ENCODE data around the gene CIC.

Gene CIC

DNA sequence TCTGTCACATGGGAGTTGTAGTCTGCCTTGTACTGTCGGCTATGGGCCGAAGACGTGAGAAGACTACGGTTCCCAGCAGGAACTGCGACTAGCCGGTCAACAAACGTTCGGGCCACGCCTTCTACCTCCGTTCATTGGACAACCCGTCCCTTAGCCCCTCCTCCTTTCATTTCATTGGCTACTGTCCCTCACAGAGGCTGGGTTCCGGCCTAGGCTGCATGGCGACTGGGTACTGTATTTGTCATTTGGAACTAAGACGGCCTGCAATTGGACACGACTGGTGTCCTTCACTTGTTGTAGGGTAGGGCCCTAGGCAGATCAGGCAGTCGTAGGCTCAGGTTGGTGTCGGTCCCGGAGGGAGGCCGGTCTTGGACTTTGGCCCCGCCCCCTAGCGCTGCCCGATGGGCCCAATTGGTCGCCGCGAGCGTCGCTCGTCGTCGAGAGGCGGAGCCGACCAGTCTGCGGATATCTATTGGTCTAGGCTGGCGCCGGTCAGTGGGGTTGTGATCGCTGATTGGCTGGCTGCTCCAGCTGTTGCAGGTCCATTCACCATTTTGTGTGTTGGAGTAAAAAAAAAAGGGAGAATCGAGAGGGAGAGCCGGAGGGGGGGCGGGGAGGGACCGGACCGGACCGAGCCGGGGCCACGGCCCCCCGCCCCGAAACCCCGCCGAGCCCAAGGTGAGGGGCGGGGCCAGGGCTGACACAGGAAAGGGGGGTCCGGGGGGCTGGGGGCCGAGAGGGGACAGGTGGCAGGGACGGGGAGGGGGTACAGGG, at the start of gene CIC:
TSS of gene CIC (plus strand) at position 549 of the 774 bp plus-strand sequence. CDS start 2,532 bp downstream, outside the sequence.
- H3K4me3 ChIP-seq (ENCODE audit: low read depth, low read length) = peak within 1 kb of the TSS; percentile 99
- TF ChIP-seq, protein P1, sequence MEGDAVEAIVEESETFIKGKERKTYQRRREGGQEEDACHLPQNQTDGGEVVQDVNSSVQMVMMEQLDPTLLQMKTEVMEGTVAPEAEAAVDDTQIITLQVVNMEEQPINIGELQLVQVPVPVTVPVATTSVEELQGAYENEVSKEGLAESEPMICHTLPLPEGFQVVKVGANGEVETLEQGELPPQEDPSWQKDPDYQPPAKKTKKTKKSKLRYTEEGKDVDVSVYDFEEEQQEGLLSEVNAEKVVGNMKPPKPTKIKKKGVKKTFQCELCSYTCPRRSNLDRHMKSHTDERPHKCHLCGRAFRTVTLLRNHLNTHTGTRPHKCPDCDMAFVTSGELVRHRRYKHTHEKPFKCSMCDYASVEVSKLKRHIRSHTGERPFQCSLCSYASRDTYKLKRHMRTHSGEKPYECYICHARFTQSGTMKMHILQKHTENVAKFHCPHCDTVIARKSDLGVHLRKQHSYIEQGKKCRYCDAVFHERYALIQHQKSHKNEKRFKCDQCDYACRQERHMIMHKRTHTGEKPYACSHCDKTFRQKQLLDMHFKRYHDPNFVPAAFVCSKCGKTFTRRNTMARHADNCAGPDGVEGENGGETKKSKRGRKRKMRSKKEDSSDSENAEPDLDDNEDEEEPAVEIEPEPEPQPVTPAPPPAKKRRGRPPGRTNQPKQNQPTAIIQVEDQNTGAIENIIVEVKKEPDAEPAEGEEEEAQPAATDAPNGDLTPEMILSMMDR (IDR thresholded peaks at IDR 0.05; ENCODE audit: borderline replicate concordance, insufficient read depth, low read depth, low read length) = no peak

DNA sequence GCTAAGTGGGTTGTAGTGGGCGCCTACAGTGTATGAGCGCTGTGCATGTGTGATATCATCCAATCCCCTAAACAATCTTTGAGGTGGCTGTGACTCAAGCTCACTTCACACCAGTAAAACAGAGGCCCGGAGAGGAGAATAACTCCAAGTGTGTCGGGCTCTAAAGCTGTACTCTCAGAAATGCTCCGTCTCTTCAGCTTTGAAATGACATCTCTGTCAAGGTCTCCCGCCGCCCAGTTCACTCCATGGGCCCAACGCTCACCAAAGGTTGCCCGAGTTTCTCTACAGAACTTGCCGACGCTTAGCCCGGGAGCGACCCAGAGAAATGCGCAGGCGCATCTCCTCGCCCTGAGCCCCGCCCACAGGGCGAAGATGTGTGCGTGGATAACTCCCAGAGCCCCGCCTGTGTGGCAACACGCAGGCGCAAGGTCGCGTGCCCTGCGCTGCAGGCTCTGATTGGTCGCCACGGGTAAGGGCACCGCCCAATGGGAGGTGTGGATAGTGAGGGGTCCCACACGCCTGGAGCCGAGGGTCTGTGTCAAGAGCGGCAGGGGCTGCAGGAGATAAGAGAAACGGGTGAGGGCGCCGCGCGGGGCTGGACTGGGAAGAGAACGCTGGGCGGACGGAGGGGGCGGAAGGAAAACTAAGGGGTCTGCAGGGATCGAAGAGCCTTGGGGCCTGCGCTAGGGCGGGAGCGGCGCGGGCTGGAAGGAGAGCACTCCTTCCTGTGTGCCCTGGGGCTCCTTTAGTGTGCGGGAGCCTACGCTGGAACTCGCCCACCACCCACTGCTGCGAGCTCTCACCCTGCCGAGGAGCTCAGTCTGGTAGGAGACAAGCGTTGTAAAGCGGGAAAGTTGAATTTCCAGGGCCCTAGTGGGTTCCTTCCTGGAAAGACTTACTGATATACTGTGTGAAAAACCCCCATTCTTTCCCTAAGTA, 49.0 kb upstream of the CIC start, which contains the start of gene ZNF526:
TSS of gene ZNF526 (plus strand) at position 501 of the 939 bp plus-strand sequence. CDS start 4,092 bp downstream, outside the sequence.
- TF ChIP-seq, protein P1 (IDR thresholded peaks at IDR 0.05; ENCODE audit: borderline replicate concordance, insufficient read depth, low read depth, low read length) = no peak
- peak within 1 kb of the TSS; percentile 77 for H3K4me3 ChIP-seq (ENCODE audit: low read depth, low read length)

DNA sequence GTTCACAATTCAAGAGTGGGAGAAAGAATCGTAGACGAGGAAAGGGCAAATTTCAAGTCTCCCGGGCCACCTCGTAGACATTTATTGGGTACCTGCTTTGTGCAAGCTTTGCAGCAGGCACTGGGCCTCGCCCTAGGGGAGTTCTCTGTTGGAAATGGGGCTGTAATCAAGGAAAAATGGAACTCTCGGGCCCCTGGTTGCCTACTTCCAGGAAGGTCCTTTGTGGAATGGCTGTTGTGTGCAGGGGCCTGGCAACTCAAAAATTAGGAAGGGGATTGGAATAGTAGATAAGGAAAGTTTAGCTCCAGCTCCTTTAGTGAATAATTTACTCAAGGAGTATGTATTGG, 48.3 kb upstream of the CIC start:
- H3K4me3 ChIP-seq (ENCODE audit: low read depth, low read length) = peak overlapping the region; percentile 77
- TF ChIP-seq, protein P1 (IDR thresholded peaks at IDR 0.05; ENCODE audit: borderline replicate concordance, insufficient read depth, low read depth, low read length) = no peak

DNA sequence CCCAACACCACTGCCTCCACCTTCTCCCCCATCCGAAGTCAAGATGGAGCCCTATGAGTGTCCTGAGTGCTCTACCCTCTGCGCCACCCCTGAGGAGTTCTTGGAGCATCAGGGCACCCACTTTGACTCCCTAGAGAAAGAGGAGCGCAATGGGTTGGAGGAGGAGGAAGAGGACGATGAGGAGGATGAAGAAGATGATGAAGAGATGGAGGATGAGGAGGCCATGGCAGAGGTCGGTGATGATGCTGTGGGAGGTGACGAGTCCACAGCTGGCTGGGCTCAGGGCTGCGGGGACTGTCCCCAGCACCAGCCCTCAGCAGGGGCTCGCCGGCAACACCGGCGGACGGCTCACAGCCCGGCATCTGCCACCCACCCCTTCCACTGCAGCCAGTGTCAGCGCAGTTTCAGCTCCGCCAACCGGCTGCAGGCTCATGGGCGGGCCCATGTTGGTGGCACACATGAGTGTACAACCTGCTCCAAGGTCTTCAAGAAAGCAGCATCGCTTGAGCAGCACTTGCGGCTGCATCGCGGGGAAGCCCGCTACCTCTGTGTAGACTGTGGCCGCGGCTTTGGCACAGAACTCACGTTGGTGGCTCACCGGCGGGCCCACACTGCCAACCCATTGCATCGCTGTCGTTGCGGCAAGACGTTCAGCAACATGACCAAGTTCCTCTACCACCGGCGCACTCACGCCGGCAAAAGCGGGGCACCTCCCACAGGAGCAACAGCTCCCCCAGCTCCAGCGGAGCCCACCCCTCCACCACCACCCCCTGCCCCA, 43.9 kb upstream of the CIC start:
- H3K4me3 ChIP-seq (ENCODE audit: low read depth, low read length) = no peak overlapping the region
- TF ChIP-seq, protein P1 (IDR thresholded peaks at IDR 0.05; ENCODE audit: borderline replicate concordance, insufficient read depth, low read depth, low read length) = no peak

DNA sequence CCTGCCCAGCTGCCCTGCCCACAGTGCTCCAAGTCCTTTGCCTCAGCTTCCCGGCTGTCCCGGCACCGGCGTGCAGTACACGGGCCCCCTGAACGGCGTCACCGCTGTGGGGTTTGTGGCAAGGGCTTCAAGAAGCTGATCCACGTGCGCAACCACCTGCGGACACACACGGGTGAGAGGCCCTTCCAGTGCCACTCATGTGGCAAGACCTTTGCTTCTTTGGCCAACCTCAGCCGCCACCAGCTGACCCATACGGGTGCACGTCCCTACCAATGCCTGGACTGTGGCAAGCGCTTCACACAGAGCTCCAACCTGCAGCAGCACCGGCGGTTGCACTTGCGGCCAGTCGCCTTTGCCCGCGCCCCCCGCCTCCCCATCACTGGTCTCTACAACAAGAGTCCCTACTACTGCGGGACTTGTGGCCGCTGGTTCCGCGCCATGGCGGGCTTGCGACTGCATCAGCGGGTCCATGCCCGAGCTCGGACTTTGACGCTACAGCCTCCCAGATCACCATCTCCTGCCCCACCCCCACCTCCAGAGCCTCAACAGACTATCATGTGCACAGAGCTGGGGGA, 43.2 kb upstream of the CIC start:
- no peak overlapping the region for H3K4me3 ChIP-seq (ENCODE audit: low read depth, low read length)
- TF ChIP-seq, protein P1 (IDR thresholded peaks at IDR 0.05; ENCODE audit: borderline replicate concordance, insufficient read depth, low read depth, low read length) = no peak

DNA sequence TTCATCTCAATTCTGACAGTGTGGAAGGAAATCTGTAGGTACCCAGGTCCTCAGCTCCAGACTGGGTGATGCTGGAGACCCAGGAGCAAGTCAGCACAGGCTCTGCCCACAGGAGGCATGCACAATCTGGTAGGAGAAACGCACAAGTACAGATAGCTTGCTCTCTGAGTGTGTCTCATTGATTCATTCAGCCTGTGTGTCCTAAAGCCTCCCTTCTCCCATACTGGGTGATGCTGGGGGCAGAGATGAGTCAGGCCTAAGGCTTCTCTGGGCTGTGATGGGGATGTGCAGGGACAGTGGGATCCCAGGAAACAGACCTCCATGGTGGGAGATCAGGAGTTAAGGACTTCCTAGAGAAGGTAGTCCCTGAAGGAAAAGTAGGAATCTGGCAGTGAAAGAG, 42.2 kb upstream of the CIC start:
- TF ChIP-seq, protein P1 (IDR thresholded peaks at IDR 0.05; ENCODE audit: borderline replicate concordance, insufficient read depth, low read depth, low read length) = no peak
- no peak overlapping the region for H3K4me3 ChIP-seq (ENCODE audit: low read depth, low read length)

Data from GM12875 (cell line).